NCI-H1105 treated with DMSO at 0.1 percent for 48 hours (cell line): ENCODE data around the gene ZNF622.
A peak's percentile ranks its signal among the peaks of the same experiment; 100 is the strongest.

ENCODE experiments used
- DNase-seq: peaks from one replicate; lab custom pipeline; 2025; lab: John Stamatoyannopoulos, UW

The ZNF622 gene

GRCh38 chr5:16431490-16431889, 34.1 kb downstream of the ZNF622 start:
- DNase-seq: no peak

GRCh38 chr5:16430349-16431089, 35.1 kb downstream of the ZNF622 start:
- no peak for DNase-seq

GRCh38 chr5:16428359-16428758, 37.2 kb downstream of the ZNF622 start:
- DNase-seq: no peak

GRCh38 chr5:16427587-16427986, 38.0 kb downstream of the ZNF622 start:
- DNase-seq: no peak

GRCh38 chr5:16418471-16418922, 47.1 kb downstream of the ZNF622 start:
- peak; percentile 41 for DNase-seq

GRCh38 chr5:16417398-16418074, 48.1 kb downstream of the ZNF622 start:
- DNase-seq: no peak

- DNase-seq: no peak
Measured at GRCh38 chr5:16414861-16415260, 50.7 kb downstream of the ZNF622 start.

GRCh38 chr5:16413166-16413860, 52.3 kb downstream of the ZNF622 start:
- DNase-seq: no peak

- no peak for DNase-seq
Measured at GRCh38 chr5:16412556-16412955, 53.0 kb downstream of the ZNF622 start.

- no peak for DNase-seq
Measured at GRCh38 chr5:16411741-16412455, 53.7 kb downstream of the ZNF622 start.

- DNase-seq: no peak
Measured at GRCh38 chr5:16411235-16411634, 54.4 kb downstream of the ZNF622 start.

- peak; percentile 53 for DNase-seq
Measured at GRCh38 chr5:16410338-16410737, 55.3 kb downstream of the ZNF622 start.

GRCh38 chr5:16406630-16407029, 59.0 kb downstream of the ZNF622 start:
- peak; percentile 14 for DNase-seq

GRCh38 chr5:16406023-16406422, 59.6 kb downstream of the ZNF622 start:
- DNase-seq: no peak
